Measurements from ENCODE around the gene HIVEP2. TPM values are rescaled to one million over a fixed set of nuclear protein-coding genes. Genes with fewer than 3 reads are reported as not detected.

Gene HIVEP2
- total RNA-seq, 1 experiment from 2014 or later, result 4.2 TPM

DNA sequence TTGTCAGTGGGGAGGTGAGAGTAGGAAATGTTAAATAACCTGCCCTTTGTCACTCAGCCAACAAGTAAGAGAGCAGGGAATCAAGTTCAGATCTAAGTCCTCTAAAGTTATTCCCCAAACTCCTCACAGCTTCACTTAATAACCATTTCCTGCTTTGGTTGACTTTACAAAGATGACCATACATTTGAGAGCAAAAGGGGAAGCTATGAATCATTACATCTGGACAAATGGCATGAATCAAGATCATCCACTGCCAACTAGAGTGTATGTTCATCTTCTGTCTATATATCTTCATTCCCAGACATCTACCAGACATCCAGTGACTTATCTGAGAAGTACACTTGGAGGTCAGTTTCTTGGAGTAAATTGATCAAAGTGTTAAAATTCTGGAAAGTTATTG is 15.1 kb upstream of the HIVEP2 start:
- H3K9me3 ChIP-seq (ENCODE audit: control insufficient read depth, low read depth, low read length), result no peaks in the 10 kb centered on the region
- no peaks in the 10 kb centered on the region for H3K4me1 Mint-ChIP-seq
- no peak overlapping the region for H4K8ac ChIP-seq (replicated peaks; ENCODE audit: insufficient read length, low read depth, low read length)
- H3K79me1 ChIP-seq (ENCODE audit: insufficient read depth, low read depth, low read length, poor library complexity, severe bottlenecking), result no peaks in the 10 kb centered on the region
- H2AFZ ChIP-seq (ENCODE audit: low read length), result no peak overlapping the region
- H3K36me3 Mint-ChIP-seq (ENCODE audit: insufficient read depth in 1 of 3, low read depth in 3 of 3), result no peaks in the 10 kb centered on the region
- no peak overlapping the region for H2BK5ac ChIP-seq (ENCODE audit: insufficient read length, low read length)
- TF ChIP-seq, protein P1, sequence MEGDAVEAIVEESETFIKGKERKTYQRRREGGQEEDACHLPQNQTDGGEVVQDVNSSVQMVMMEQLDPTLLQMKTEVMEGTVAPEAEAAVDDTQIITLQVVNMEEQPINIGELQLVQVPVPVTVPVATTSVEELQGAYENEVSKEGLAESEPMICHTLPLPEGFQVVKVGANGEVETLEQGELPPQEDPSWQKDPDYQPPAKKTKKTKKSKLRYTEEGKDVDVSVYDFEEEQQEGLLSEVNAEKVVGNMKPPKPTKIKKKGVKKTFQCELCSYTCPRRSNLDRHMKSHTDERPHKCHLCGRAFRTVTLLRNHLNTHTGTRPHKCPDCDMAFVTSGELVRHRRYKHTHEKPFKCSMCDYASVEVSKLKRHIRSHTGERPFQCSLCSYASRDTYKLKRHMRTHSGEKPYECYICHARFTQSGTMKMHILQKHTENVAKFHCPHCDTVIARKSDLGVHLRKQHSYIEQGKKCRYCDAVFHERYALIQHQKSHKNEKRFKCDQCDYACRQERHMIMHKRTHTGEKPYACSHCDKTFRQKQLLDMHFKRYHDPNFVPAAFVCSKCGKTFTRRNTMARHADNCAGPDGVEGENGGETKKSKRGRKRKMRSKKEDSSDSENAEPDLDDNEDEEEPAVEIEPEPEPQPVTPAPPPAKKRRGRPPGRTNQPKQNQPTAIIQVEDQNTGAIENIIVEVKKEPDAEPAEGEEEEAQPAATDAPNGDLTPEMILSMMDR (conservative IDR thresholded peaks at IDR 0.05), result no peak
- H3K23me2 ChIP-seq (ENCODE audit: insufficient read length, low read depth, low read length, poor library complexity, severe bottlenecking), result no peaks in the 10 kb centered on the region
- H3K18ac ChIP-seq (ENCODE audit: insufficient read length, low read depth, low read length), result no peak overlapping the region
- no peak overlapping the region for H3K14ac ChIP-seq (ENCODE audit: insufficient read depth, low read length)
- H2BK12ac ChIP-seq (ENCODE audit: insufficient read length, low read depth, low read length), result no peak overlapping the region
- H3K4ac ChIP-seq (ENCODE audit: low read depth, low read length), result no peak overlapping the region
- H3K4me1 ChIP-seq (ENCODE audit: insufficient read depth, low read length), result no peaks in the 10 kb centered on the region
- H4K5ac ChIP-seq (ENCODE audit: insufficient read length, low read depth, low read length), result no peak overlapping the region
- no peak overlapping the region for H3T11ph ChIP-seq (ENCODE audit: low read length)
- no peak overlapping the region for H2BK20ac ChIP-seq (ENCODE audit: low read depth, low read length, poor library complexity, severe bottlenecking)
- H3K23ac ChIP-seq (ENCODE audit: insufficient read length, low read depth, low read length), result no peak overlapping the region
- no peak overlapping the region for H3K27ac ChIP-seq (ENCODE audit: insufficient read length, low read depth, low read length)
- H3K4me3 Mint-ChIP-seq, result no peak overlapping the region
- no peak overlapping the region for H2BK15ac ChIP-seq (ENCODE audit: low read depth, low read length)
- H4K20me1 ChIP-seq (ENCODE audit: control insufficient read depth, insufficient read depth, insufficient read length), result no peaks in the 10 kb centered on the region
- H3K56ac ChIP-seq (ENCODE audit: insufficient read length, low read depth, low read length), result no peak overlapping the region
- H4K91ac ChIP-seq (ENCODE audit: insufficient read length, low read depth, low read length), result no peak overlapping the region
- H3K27me3 ChIP-seq (ENCODE audit: insufficient read depth, low read length), result no peaks in the 10 kb centered on the region
- H3K9ac ChIP-seq (ENCODE audit: extremely low read depth, insufficient read length, low read length), result no peak overlapping the region
- H3K27me3 Mint-ChIP-seq (ENCODE audit: low read depth), result no peaks in the 10 kb centered on the region
- no peaks in the 10 kb centered on the region for H3K79me2 ChIP-seq (ENCODE audit: insufficient read depth, low read length)
- H3K27ac Mint-ChIP-seq, result no peak overlapping the region
- no peak overlapping the region for H2BK120ac ChIP-seq (ENCODE audit: low read depth, low read length, poor library complexity, severe bottlenecking)
- peaks cover 0 to 4% of the 10 kb centered on the region in 2 experiments; a peak in 1 of 5 replicates for H3K9me3 Mint-ChIP-seq
- DNase-seq, result no peak
- H2AK5ac ChIP-seq (ENCODE audit: insufficient read length, low read length), result no peak overlapping the region
- no peak overlapping the region for H3K4me2 ChIP-seq (ENCODE audit: insufficient read depth, insufficient read length, low read length)
